Measurements from ENCODE around the gene FAM181A.

DNA sequence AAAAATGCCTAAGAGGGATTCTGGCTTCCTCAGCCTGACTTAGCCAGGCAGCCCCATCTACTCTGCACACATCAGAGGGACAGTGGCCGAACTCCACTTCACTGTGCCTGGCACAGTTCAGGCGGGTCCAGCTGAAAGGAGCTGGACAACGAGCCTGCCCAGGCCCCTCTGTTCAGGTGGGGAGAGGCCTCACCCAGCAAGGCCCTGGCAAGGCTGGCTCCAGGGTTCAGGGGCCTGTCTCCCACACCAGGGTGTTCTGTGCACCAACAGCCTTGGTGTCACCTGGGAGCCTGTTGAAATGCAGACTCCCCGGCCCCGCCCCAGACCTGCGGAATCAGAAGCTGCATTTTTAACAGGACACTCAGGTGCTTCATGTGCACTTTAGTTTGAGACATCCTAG lies 9.8 kb downstream of the FAM181A start:
- TF ChIP-seq, protein P1, sequence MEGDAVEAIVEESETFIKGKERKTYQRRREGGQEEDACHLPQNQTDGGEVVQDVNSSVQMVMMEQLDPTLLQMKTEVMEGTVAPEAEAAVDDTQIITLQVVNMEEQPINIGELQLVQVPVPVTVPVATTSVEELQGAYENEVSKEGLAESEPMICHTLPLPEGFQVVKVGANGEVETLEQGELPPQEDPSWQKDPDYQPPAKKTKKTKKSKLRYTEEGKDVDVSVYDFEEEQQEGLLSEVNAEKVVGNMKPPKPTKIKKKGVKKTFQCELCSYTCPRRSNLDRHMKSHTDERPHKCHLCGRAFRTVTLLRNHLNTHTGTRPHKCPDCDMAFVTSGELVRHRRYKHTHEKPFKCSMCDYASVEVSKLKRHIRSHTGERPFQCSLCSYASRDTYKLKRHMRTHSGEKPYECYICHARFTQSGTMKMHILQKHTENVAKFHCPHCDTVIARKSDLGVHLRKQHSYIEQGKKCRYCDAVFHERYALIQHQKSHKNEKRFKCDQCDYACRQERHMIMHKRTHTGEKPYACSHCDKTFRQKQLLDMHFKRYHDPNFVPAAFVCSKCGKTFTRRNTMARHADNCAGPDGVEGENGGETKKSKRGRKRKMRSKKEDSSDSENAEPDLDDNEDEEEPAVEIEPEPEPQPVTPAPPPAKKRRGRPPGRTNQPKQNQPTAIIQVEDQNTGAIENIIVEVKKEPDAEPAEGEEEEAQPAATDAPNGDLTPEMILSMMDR (IDR thresholded peaks at IDR 0.05; ENCODE audit: borderline replicate concordance, extremely low read depth, low read length, poor library complexity, severe bottlenecking) = no peak
- TF ChIP-seq EZH2 (IDR thresholded peaks at IDR 0.05; ENCODE audit: borderline replicate concordance, low read depth, low read length, severe bottlenecking) = no peak

Measured in DND-41 (cell line).